Activated CD4-positive, alpha-beta memory T cell treated with anti-CD3 and anti-CD28 coated beads for 36 hours (primary cell): ENCODE results near the gene RARRES2. TPM values are rescaled to one million over a fixed set of nuclear protein-coding genes. Genes with fewer than 3 reads are reported as not detected.

Experiments
- CTCF ChIA-PET: fragments of 350-600 bp; sonication (Branson Sonifier 250); formaldehyde crosslinking; loops from one replicate; lab custom pipeline; 2021; ENCODE audit warnings: antibody characterized with exemption, inconsistent platforms; lab: Charles Lee
- POLR2A ChIA-PET: fragments of 350-600 bp; sonication (Branson Sonifier 250); formaldehyde crosslinking; loops from one replicate; lab custom pipeline; 2021; ENCODE audit warnings: antibody characterized with exemption; lab: Charles Lee
- DNase-seq: peaks from one replicate; pipeline ENCODE4 v3.0.0-alpha.2; 2020
- H3K27ac Mint-ChIP-seq: one replicate; pipeline ENCODE4 v1.8.0; 2021; ENCODE audit warnings: mixed read lengths
- H3K27me3 Mint-ChIP-seq: one replicate; pipeline ENCODE4 v1.8.0; 2021; ENCODE audit warnings: mixed read lengths
- H3K36me3 Mint-ChIP-seq: one replicate; pipeline ENCODE4 v1.8.0; 2021; ENCODE audit warnings: mixed read lengths
- H3K4me1 Mint-ChIP-seq: one replicate; pipeline ENCODE4 v1.8.0; 2021; ENCODE audit warnings: low read depth, mixed read lengths
- H3K4me3 Mint-ChIP-seq: one replicate; pipeline ENCODE4 v1.8.0; 2021; ENCODE audit warnings: mild to moderate bottlenecking, mixed read lengths
- H3K9me3 Mint-ChIP-seq: one replicate; pipeline ENCODE4 v1.8.0; 2021; ENCODE audit warnings: mixed read lengths
- intact Hi-C: fragments of 100-400 bp; cut with micrococcal nuclease; formaldehyde crosslinking; loops from one replicate; pipeline ENCODE4 v1.15.1; 2023
- total RNA-seq, 2 experiments: library from RNA; stranded (reverse); gene quantifications; one replicate each; pipeline ENCODE4 v1.2.3, GENCODE V29; 2021

RARRES2 gene
- total RNA-seq, 2 experiments from 2014 or later, result not detected

- peak; percentile 68 for DNase-seq
- Mint-ChIP-seq H3K36me3 (peaks cover 17% of the 10 kb centered on the region), H3K27ac (peak overlapping the region; percentile 79), H3K4me3 (peak overlapping the region; percentile 9), H3K9me3 (no peaks in the 10 kb centered on the region), H3K4me1 (peaks cover 43% of the 10 kb centered on the region), H3K27me3 (no peaks in the 10 kb centered on the region)
- ChIA-PET CTCF (no interaction called here), POLR2A (interaction anchor here (1.0 to 3.1 kb wide), 2 partner anchors 8 to 28 kb away, joined by 4 to 28 read pairs; partner anchors contain the start of gene REPIN1)
- intact Hi-C loops, result loop anchor here (2.0 to 5.0 kb wide), 3 partner anchors 19 to 53 kb away; partner anchors contain the start of genes ACTR3C and LRRC61
Measured at GRCh38 chr7:150375662-150376521, 34.5 kb upstream of the RARRES2 start.

GRCh38 chr7:150374472-150374871, 33.0 kb upstream of the RARRES2 start:
- H3K9me3 Mint-ChIP-seq, result no peaks in the 10 kb centered on the region
- peaks cover 17% of the 10 kb centered on the region for H3K36me3 Mint-ChIP-seq
- H3K4me1 Mint-ChIP-seq, result peaks cover 42% of the 10 kb centered on the region
- no peaks in the 10 kb centered on the region for H3K27me3 Mint-ChIP-seq
- ChIA-PET CTCF (no interaction called here), POLR2A (no interaction called here)
- intact Hi-C loops, result no loop called here
- H3K4me3 Mint-ChIP-seq, result no peak overlapping the region
- DNase-seq, result no peak
- H3K27ac Mint-ChIP-seq, result peak overlapping the region; percentile 79

GRCh38 chr7:150374026-150374425, 32.6 kb upstream of the RARRES2 start:
- no peaks in the 10 kb centered on the region for H3K9me3 Mint-ChIP-seq
- no peak overlapping the region for H3K4me3 Mint-ChIP-seq
- peaks cover 46% of the 10 kb centered on the region for H3K4me1 Mint-ChIP-seq
- ChIA-PET CTCF (no interaction called here), POLR2A (no interaction called here)
- peak; percentile 1 for DNase-seq
- H3K36me3 Mint-ChIP-seq, result peaks cover 19% of the 10 kb centered on the region
- no peaks in the 10 kb centered on the region for H3K27me3 Mint-ChIP-seq
- intact Hi-C loops, result no loop called here
- no peak overlapping the region for H3K27ac Mint-ChIP-seq

- Mint-ChIP-seq H3K4me1 (peaks cover 46% of the 10 kb centered on the region), H3K4me3 (no peak overlapping the region), H3K9me3 (no peaks in the 10 kb centered on the region), H3K27me3 (no peaks in the 10 kb centered on the region), H3K36me3 (peaks cover 21% of the 10 kb centered on the region), H3K27ac (no peak overlapping the region)
- CTCF ChIA-PET, result no interaction called here
- POLR2A ChIA-PET, result no interaction called here
- DNase-seq, result peak; percentile 7
- intact Hi-C loops, result no loop called here
Measured at GRCh38 chr7:150373049-150373801, 31.8 kb upstream of the RARRES2 start.

GRCh38 chr7:150372271-150373048, 31.0 kb upstream of the RARRES2 start:
- H3K4me1 Mint-ChIP-seq, result peaks cover 44% of the 10 kb centered on the region
- H3K9me3 Mint-ChIP-seq, result no peaks in the 10 kb centered on the region
- no peak overlapping the region for H3K4me3 Mint-ChIP-seq
- H3K27ac Mint-ChIP-seq, result no peak overlapping the region
- intact Hi-C loops, result no loop called here
- POLR2A ChIA-PET, result no interaction called here
- CTCF ChIA-PET, result no interaction called here
- H3K36me3 Mint-ChIP-seq, result peaks cover 21% of the 10 kb centered on the region
- H3K27me3 Mint-ChIP-seq, result no peaks in the 10 kb centered on the region
- peak; percentile 8 for DNase-seq

- no peak overlapping the region for H3K27ac Mint-ChIP-seq
- H3K9me3 Mint-ChIP-seq, result no peaks in the 10 kb centered on the region
- H3K36me3 Mint-ChIP-seq, result peaks cover 21% of the 10 kb centered on the region
- no peak for DNase-seq
- no peak overlapping the region for H3K4me3 Mint-ChIP-seq
- no peaks in the 10 kb centered on the region for H3K27me3 Mint-ChIP-seq
- ChIA-PET POLR2A (no interaction called here), CTCF (interaction anchor here (2.7 kb wide), 1 partner anchor 16 kb away, joined by 11 read pairs; no protein-coding TSS in a partner anchor)
- H3K4me1 Mint-ChIP-seq, result peaks cover 40% of the 10 kb centered on the region
- intact Hi-C loops, result no loop called here
Measured at GRCh38 chr7:150371996-150372270, 30.5 kb upstream of the RARRES2 start.

- Mint-ChIP-seq H3K27ac (no peak overlapping the region), H3K4me3 (no peak overlapping the region), H3K36me3 (peaks cover 21% of the 10 kb centered on the region), H3K4me1 (peaks cover 35% of the 10 kb centered on the region), H3K27me3 (no peaks in the 10 kb centered on the region), H3K9me3 (no peaks in the 10 kb centered on the region)
- DNase-seq, result peak; percentile 8
- CTCF ChIA-PET, result interaction anchor here (0.6 to 2.7 kb wide), 2 partner anchors 15 to 159 kb away, joined by 3 to 11 read pairs; no protein-coding TSS in a partner anchor
- POLR2A ChIA-PET, result interaction anchor here (1.5 kb wide), 1 partner anchor 46 kb away, joined by 5 read pairs; no protein-coding TSS in a partner anchor
- intact Hi-C loops, result no loop called here
Measured at GRCh38 chr7:150371131-150371995, 29.9 kb upstream of the RARRES2 start.

- no peaks in the 10 kb centered on the region for H3K9me3 Mint-ChIP-seq
- POLR2A ChIA-PET, result interaction anchor here (1.0 to 5.2 kb wide), 4 partner anchors 7 to 80 kb away, joined by 3 to 28 read pairs (median 4); partner anchors contain the start of genes GIMAP8 and ZNF775
- no peaks in the 10 kb centered on the region for H3K27me3 Mint-ChIP-seq
- H3K36me3 Mint-ChIP-seq, result peaks cover 21% of the 10 kb centered on the region
- DNase-seq, result peak; percentile 5
- CTCF ChIA-PET, result interaction anchor here (0.6 to 2.7 kb wide), 3 partner anchors 15 to 159 kb away, joined by 3 to 11 read pairs (median 3); no protein-coding TSS in a partner anchor
- H3K4me1 Mint-ChIP-seq, result peaks cover 28% of the 10 kb centered on the region
- H3K27ac Mint-ChIP-seq, result no peak overlapping the region
- peak overlapping the region; percentile 95 for H3K4me3 Mint-ChIP-seq
- intact Hi-C loops, result no loop called here
Measured at GRCh38 chr7:150370612-150371071, 29.2 kb upstream of the RARRES2 start.

- Mint-ChIP-seq H3K4me1 (peaks cover 25% of the 10 kb centered on the region), H3K27me3 (no peaks in the 10 kb centered on the region), H3K9me3 (no peaks in the 10 kb centered on the region), H3K27ac (peak overlapping the region; percentile 95), H3K36me3 (peaks cover 21% of the 10 kb centered on the region), H3K4me3 (peak overlapping the region; percentile 95)
- DNase-seq, result no peak
- POLR2A ChIA-PET, result interaction anchor here (0.6 to 5.2 kb wide), 8 partner anchors 8 to 149 kb away, joined by 3 to 28 read pairs (median 4); partner anchors contain the start of genes GIMAP8 and ZNF775
- CTCF ChIA-PET, result interaction anchor here (0.7 to 2.7 kb wide), 3 partner anchors 9 to 34 kb away, joined by 3 to 11 read pairs (median 3); partner anchors contain the start of gene ZNF775
- intact Hi-C loops, result loop anchor here (1.0 to 2.0 kb wide), 3 partner anchors 13 to 47 kb away; partner anchors contain the start of genes ACTR3C and LRRC61
Measured at GRCh38 chr7:150369748-150370501, 28.5 kb upstream of the RARRES2 start.
